ENCODE data around the gene TMPRSS5. TPM values are rescaled to one million over a fixed set of nuclear protein-coding genes. Genes with fewer than 3 reads are reported as not detected.

Gene TMPRSS5
- total and polyA plus RNA-seq, 2 of the 8 experiments (the other 6 are each of a cell fraction or from before 2014, with no cell fraction given) = 0.54 to 0.78 TPM

DNA sequence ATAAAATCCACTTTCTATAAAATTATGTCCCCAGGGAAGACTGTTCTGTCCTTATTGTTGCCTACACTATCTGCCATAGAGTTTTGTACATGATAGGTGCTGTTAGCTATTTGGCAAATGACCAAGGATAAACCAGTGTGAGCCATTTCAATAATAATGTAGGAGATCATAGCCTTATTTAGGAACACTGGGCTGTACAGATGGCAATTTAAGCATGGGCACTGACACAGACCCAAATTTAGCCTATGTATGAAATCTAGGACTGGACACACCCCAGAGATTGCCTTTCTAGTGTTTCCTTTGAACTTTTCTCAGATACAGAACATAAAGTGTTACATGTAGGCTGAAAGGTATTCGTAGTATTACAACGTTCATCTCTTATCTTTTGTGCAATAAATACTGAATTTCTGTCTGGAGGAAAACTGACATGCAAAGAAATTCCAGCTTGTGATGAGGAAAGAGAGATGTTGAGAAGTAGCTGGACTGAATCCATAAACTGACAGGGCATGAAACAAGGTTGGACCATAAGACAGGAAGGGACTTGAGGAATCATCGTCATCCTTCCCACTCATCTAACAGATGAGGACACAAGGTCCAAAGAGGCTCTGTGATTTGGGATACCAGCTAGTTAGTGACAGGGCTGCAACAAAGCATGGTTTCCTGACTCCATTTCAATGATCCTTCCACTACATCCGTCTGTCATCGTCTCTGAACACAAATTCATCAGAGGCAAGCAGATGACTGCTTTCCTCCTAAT, 60.3 kb downstream of the TMPRSS5 start (continued):
- TF ChIP-seq, protein P1, sequence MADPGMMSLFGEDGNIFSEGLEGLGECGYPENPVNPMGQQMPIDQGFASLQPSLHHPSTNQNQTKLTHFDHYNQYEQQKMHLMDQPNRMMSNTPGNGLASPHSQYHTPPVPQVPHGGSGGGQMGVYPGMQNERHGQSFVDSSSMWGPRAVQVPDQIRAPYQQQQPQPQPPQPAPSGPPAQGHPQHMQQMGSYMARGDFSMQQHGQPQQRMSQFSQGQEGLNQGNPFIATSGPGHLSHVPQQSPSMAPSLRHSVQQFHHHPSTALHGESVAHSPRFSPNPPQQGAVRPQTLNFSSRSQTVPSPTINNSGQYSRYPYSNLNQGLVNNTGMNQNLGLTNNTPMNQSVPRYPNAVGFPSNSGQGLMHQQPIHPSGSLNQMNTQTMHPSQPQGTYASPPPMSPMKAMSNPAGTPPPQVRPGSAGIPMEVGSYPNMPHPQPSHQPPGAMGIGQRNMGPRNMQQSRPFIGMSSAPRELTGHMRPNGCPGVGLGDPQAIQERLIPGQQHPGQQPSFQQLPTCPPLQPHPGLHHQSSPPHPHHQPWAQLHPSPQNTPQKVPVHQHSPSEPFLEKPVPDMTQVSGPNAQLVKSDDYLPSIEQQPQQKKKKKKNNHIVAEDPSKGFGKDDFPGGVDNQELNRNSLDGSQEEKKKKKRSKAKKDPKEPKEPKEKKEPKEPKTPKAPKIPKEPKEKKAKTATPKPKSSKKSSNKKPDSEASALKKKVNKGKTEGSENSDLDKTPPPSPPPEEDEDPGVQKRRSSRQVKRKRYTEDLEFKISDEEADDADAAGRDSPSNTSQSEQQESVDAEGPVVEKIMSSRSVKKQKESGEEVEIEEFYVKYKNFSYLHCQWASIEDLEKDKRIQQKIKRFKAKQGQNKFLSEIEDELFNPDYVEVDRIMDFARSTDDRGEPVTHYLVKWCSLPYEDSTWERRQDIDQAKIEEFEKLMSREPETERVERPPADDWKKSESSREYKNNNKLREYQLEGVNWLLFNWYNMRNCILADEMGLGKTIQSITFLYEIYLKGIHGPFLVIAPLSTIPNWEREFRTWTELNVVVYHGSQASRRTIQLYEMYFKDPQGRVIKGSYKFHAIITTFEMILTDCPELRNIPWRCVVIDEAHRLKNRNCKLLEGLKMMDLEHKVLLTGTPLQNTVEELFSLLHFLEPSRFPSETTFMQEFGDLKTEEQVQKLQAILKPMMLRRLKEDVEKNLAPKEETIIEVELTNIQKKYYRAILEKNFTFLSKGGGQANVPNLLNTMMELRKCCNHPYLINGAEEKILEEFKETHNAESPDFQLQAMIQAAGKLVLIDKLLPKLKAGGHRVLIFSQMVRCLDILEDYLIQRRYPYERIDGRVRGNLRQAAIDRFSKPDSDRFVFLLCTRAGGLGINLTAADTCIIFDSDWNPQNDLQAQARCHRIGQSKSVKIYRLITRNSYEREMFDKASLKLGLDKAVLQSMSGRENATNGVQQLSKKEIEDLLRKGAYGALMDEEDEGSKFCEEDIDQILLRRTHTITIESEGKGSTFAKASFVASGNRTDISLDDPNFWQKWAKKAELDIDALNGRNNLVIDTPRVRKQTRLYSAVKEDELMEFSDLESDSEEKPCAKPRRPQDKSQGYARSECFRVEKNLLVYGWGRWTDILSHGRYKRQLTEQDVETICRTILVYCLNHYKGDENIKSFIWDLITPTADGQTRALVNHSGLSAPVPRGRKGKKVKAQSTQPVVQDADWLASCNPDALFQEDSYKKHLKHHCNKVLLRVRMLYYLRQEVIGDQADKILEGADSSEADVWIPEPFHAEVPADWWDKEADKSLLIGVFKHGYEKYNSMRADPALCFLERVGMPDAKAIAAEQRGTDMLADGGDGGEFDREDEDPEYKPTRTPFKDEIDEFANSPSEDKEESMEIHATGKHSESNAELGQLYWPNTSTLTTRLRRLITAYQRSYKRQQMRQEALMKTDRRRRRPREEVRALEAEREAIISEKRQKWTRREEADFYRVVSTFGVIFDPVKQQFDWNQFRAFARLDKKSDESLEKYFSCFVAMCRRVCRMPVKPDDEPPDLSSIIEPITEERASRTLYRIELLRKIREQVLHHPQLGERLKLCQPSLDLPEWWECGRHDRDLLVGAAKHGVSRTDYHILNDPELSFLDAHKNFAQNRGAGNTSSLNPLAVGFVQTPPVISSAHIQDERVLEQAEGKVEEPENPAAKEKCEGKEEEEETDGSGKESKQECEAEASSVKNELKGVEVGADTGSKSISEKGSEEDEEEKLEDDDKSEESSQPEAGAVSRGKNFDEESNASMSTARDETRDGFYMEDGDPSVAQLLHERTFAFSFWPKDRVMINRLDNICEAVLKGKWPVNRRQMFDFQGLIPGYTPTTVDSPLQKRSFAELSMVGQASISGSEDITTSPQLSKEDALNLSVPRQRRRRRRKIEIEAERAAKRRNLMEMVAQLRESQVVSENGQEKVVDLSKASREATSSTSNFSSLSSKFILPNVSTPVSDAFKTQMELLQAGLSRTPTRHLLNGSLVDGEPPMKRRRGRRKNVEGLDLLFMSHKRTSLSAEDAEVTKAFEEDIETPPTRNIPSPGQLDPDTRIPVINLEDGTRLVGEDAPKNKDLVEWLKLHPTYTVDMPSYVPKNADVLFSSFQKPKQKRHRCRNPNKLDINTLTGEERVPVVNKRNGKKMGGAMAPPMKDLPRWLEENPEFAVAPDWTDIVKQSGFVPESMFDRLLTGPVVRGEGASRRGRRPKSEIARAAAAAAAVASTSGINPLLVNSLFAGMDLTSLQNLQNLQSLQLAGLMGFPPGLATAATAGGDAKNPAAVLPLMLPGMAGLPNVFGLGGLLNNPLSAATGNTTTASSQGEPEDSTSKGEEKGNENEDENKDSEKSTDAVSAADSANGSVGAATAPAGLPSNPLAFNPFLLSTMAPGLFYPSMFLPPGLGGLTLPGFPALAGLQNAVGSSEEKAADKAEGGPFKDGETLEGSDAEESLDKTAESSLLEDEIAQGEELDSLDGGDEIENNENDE (IDR thresholded peaks at IDR 0.05; ENCODE audit: insufficient replicate concordance, low read length) = no peak
